Common myeloid progenitor, CD34-positive (primary cell): ENCODE measurements around the gene DEPDC1. TPM values are rescaled to one million over a fixed set of nuclear protein-coding genes. Genes with fewer than 3 reads are reported as not detected.

Experiments used
- CTCF ChIA-PET: fragments of 350-600 bp; sonication (Branson Sonifier 250); formaldehyde crosslinking; loops from one replicate; lab custom pipeline; 2021; ENCODE audit warnings: antibody characterized with exemption; lab: Charles Lee
- POLR2A ChIA-PET: fragments of 350-600 bp; sonication (Branson Sonifier 250); formaldehyde crosslinking; loops from one replicate; lab custom pipeline; 2021; ENCODE audit warnings: antibody characterized with exemption; lab: Charles Lee
- DNase-seq, 3 donors: peaks; one replicate each; pipeline versions ENCODE4 v3.0.0 to v3.0.0-alpha.2; 2013
- H3K27ac ChIP-seq, 2 experiments: 1 replicate in 1 of 2; 2 replicates in 1 of 2; pipeline ENCODE4 v1.7.0; 2013; ENCODE audit warnings: inconsistent platforms in 2 of 2, low read length in 2 of 2, mild to moderate bottlenecking in 2 of 2, low read depth in 1 of 2, moderate library complexity in 1 of 2; ENCODE audit not compliant: severe bottlenecking in 2 of 2, insufficient read depth in 1 of 2, poor library complexity in 1 of 2
- H3K27me3 ChIP-seq, 5 experiments: replicated peaks in 2 of 5; 1 replicate in 3 of 5; 2 replicates in 2 of 5; pipeline versions ENCODE4 v1.6.1 to v1.7.0; 2013; ENCODE audit warnings: low read length in 4 of 5, mild to moderate bottlenecking in 2 of 5, moderate library complexity in 2 of 5, inconsistent platforms in 1 of 5; ENCODE audit not compliant: insufficient read depth in 5 of 5, control insufficient read depth in 4 of 5
- H3K36me3 ChIP-seq, 4 experiments: 1 replicate in 2 of 4; 2 replicates in 2 of 4; pipeline versions ENCODE4 v1.6.1 to v1.7.0; 2013; ENCODE audit warnings: low read length in 3 of 4, control low read depth in 1 of 4, mild to moderate bottlenecking in 1 of 4; ENCODE audit not compliant: control insufficient read depth in 4 of 4, insufficient read depth in 4 of 4
- H3K4me1 ChIP-seq, 4 experiments: 1 replicate in 3 of 4; 2 replicates in 1 of 4; pipeline versions ENCODE4 v1.6.1 to v1.7.1; 2013; ENCODE audit warnings: low read length in 3 of 4, mild to moderate bottlenecking in 3 of 4, control low read depth in 1 of 4, inconsistent platforms in 1 of 4, moderate library complexity in 1 of 4; ENCODE audit not compliant: control insufficient read depth in 4 of 4, insufficient read depth in 4 of 4; ENCODE audit errors: control extremely low read depth in 1 of 4
- H3K4me3 ChIP-seq, 7 experiments: 1 replicate in 4 of 7; 2 replicates in 3 of 7; pipeline versions ENCODE4 v1.5.1 to v1.7.0; 2013; ENCODE audit warnings: mild to moderate bottlenecking in 7 of 7, low read length in 6 of 7, moderate library complexity in 6 of 7, inconsistent platforms in 2 of 7, low read depth in 2 of 7, control low read depth in 1 of 7; ENCODE audit not compliant: insufficient read depth in 4 of 7, control insufficient read depth in 1 of 7; ENCODE audit errors: extremely low read depth in 1 of 7
- H3K9me3 ChIP-seq, 5 experiments: 1 replicate in 4 of 5; 2 replicates in 1 of 5; pipeline versions ENCODE4 v1.6.1 to v1.7.1; 2013; ENCODE audit warnings: low read length in 4 of 5, mild to moderate bottlenecking in 2 of 5, inconsistent platforms in 1 of 5, low read depth in 1 of 5, moderate library complexity in 1 of 5; ENCODE audit not compliant: control insufficient read depth in 4 of 5, insufficient read depth in 2 of 5; ENCODE audit errors: control extremely low read depth in 1 of 5
- WGBS: methylation state at CpG from one replicate; pipeline ENCODE4 v1.1.5; 2013; ENCODE audit not compliant: insufficient coverage; 5-methylcytosine and 5-hydroxymethylcytosine counted together
- polyA plus RNA-seq: library from polyadenylated mRNA; unstranded; fragments of 120-200 nt; gene quantifications from one replicate; pipeline ENCODE4 v1.2.1, GENCODE V29; 2013

Gene DEPDC1
- polyA plus RNA-seq = 1.1 TPM

- ChIA-PET POLR2A (no interaction called here), CTCF (no interaction called here)
- H3K36me3 ChIP-seq = peaks cover 0 to 8% (median 3%) of the 10 kb centered on the region in 4 experiments
- peak within 1 kb of the TSS; percentile 77 to 99 (median 95) for H3K4me3 ChIP-seq
- 0% methylated on average over 59 of the region's 64 CpGs for WGBS
- H3K4me1 ChIP-seq = peaks cover 4 to 17% (median 11%) of the 10 kb centered on the region in 4 experiments
- no peaks in the 10 kb centered on the region for H3K27me3 ChIP-seq
- DNase-seq = peak; percentile 91 to 95 (median 94)
- peak within 1 kb of the TSS; percentile 48 to 82 for H3K27ac ChIP-seq
- no peaks in the 10 kb centered on the region for H3K9me3 ChIP-seq
Measured at GRCh38 chr1:68496680-68497357, at the start of gene DEPDC1. Gene DEPDC1, minus strand, starts transcription at chr1:68497082. Its CDS starts 83 bp downstream, at chr1:68496999.

GRCh38 chr1:68544651-68545050 lies 47.8 kb upstream of the DEPDC1 start:
- WGBS = no CpG with 5 or more reads among the region's 4 CpGs
- Histone ChIP-seq H3K4me1 (no peaks in the 10 kb centered on the region), H3K9me3 (no peaks in the 10 kb centered on the region), H3K4me3 (no peak overlapping the region), H3K27me3 (no peaks in the 10 kb centered on the region), H3K27ac (no peak overlapping the region), H3K36me3 (no peaks in the 10 kb centered on the region)
- no peak for DNase-seq
- CTCF ChIA-PET = no interaction called here
- POLR2A ChIA-PET = no interaction called here

- H3K27me3 ChIP-seq = no peaks in the 10 kb centered on the region
- ChIA-PET CTCF (no interaction called here), POLR2A (no interaction called here)
- H3K27ac ChIP-seq = no peak overlapping the region
- DNase-seq = no peak
- H3K4me3 ChIP-seq = no peak overlapping the region
- H3K9me3 ChIP-seq = peaks cover 0 to 1% (median 0%) of the 10 kb centered on the region in 5 experiments
- H3K4me1 ChIP-seq = no peaks in the 10 kb centered on the region
- no peaks in the 10 kb centered on the region for H3K36me3 ChIP-seq
Measured at GRCh38 chr1:68542586-68542985, 45.7 kb upstream of the DEPDC1 start.

GRCh38 chr1:68538941-68539340 lies 42.1 kb upstream of the DEPDC1 start:
- Histone ChIP-seq H3K4me3 (no peak overlapping the region), H3K36me3 (no peaks in the 10 kb centered on the region), H3K9me3 (peaks cover 0 to 1% (median 0%) of the 10 kb centered on the region in 5 experiments), H3K4me1 (no peaks in the 10 kb centered on the region), H3K27ac (no peak overlapping the region), H3K27me3 (no peaks in the 10 kb centered on the region)
- ChIA-PET CTCF (no interaction called here), POLR2A (no interaction called here)
- no peak for DNase-seq

- Histone ChIP-seq H3K9me3 (peaks cover 0 to 1% (median 0%) of the 10 kb centered on the region in 5 experiments), H3K27ac (no peak overlapping the region), H3K36me3 (no peaks in the 10 kb centered on the region), H3K4me1 (no peaks in the 10 kb centered on the region), H3K4me3 (no peak overlapping the region), H3K27me3 (no peaks in the 10 kb centered on the region)
- ChIA-PET CTCF (no interaction called here), POLR2A (no interaction called here)
- 100% methylated on average over 2 of the region's 3 CpGs for WGBS
- no peak for DNase-seq
Measured at GRCh38 chr1:68528243-68528642, 31.4 kb upstream of the DEPDC1 start.

GRCh38 chr1:68525781-68526180 lies 28.9 kb upstream of the DEPDC1 start:
- no peak overlapping the region for H3K27ac ChIP-seq
- 100% methylated on average over 2 of the region's 2 CpGs for WGBS
- CTCF ChIA-PET = no interaction called here

GRCh38 chr1:68521286-68521685 lies 24.4 kb upstream of the DEPDC1 start:
- Histone ChIP-seq H3K27me3 (no peaks in the 10 kb centered on the region), H3K27ac (no peak overlapping the region), H3K36me3 (no peaks in the 10 kb centered on the region), H3K9me3 (no peaks in the 10 kb centered on the region), H3K4me1 (no peaks in the 10 kb centered on the region), H3K4me3 (no peak overlapping the region)
- ChIA-PET CTCF (no interaction called here), POLR2A (no interaction called here)
- no peak for DNase-seq

More at GRCh38 chr1:68525781-68526180, 28.9 kb upstream of the DEPDC1 start:
- H3K4me1 ChIP-seq = no peaks in the 10 kb centered on the region
- H3K4me3 ChIP-seq = no peak overlapping the region
- DNase-seq = no peak
- POLR2A ChIA-PET = no interaction called here
- H3K36me3 ChIP-seq = no peaks in the 10 kb centered on the region
- H3K27me3 ChIP-seq = no peaks in the 10 kb centered on the region
- peaks cover 0 to 1% (median 0%) of the 10 kb centered on the region in 5 experiments for H3K9me3 ChIP-seq
